ENCODE results near the gene ZNF37A. TPM values are rescaled to one million over a fixed set of nuclear protein-coding genes. Genes with fewer than 3 reads are reported as not detected.

The ZNF37A gene
- total RNA-seq, 1 experiment from 2014 or later, result 18.5 TPM

DNA sequence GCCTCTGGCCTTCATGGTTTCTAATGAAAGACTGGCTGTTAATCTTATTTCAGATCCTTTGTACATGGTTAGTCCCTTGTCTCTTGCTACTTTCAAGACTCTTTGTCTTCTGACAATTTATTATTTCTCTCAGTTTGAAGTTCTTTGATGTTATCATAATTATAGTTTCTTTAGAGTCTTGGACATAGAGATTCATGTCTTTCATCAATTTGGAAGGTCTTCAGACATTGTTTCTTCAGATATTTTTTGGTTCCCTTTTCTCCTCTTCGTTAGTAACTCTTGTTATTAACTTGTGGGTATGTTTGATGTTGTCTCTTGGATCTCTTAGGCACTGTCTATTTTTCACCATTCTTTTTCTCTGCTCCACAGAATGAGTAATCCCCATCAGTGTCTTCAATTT is 8.7 kb downstream of the ZNF37A start:
- H3K9me2 ChIP-seq (ENCODE audit: insufficient read depth), result no peaks in the 10 kb centered on the region
- POLR2A ChIA-PET, result no interaction called here
- intact Hi-C loops (cut with micrococcal nuclease), result no loop called here
- no peak for ATAC-seq
- H3K4me2 ChIP-seq (ENCODE audit: low read length), result no peak overlapping the region
- CTCF ChIA-PET, result no interaction called here
- H4K20me1 ChIP-seq (ENCODE audit: insufficient read depth), result no peaks in the 10 kb centered on the region
- H3K9ac ChIP-seq (ENCODE audit: low read length), result no peak overlapping the region
- H3K27me3 ChIP-seq (ENCODE audit: insufficient read depth, low read length), result no peaks in the 10 kb centered on the region
- peaks cover 38% of the 10 kb centered on the region for H3K79me2 ChIP-seq (ENCODE audit: insufficient read depth, low read length)
- TF ChIP-seq YY1 (IDR thresholded peaks at IDR 0.05; ENCODE audit: extremely low read depth, insufficient replicate concordance, low read depth, low read length), result no peak
- no peak for TF ChIP-seq POLR2AphosphoS5 (IDR thresholded peaks at IDR 0.05; ENCODE audit: low read depth, low read length)
- no peak for TF ChIP-seq ELF1 (IDR thresholded peaks at IDR 0.05; ENCODE audit: borderline replicate concordance, low read depth)
- no peak for TF ChIP-seq SIN3A (IDR thresholded peaks at IDR 0.05; ENCODE audit: low read depth)
- no peak for TF ChIP-seq ZFX (IDR thresholded peaks at IDR 0.05)
- TF ChIP-seq JUND (IDR thresholded peaks at IDR 0.05), result no peak
- TF ChIP-seq, protein P1, sequence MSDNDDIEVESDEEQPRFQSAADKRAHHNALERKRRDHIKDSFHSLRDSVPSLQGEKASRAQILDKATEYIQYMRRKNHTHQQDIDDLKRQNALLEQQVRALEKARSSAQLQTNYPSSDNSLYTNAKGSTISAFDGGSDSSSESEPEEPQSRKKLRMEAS (IDR thresholded peaks at IDR 0.05), result no peak
- no peak for TF ChIP-seq RAD21 (IDR thresholded peaks at IDR 0.05; ENCODE audit: low read depth)
- no peak for TF ChIP-seq EZH2phosphoT487 (IDR thresholded peaks at IDR 0.05; ENCODE audit: borderline replicate concordance)
- no peak for TF ChIP-seq SP1 (IDR thresholded peaks at IDR 0.05; ENCODE audit: low read depth)
- TF ChIP-seq EGR1 (IDR thresholded peaks at IDR 0.05; ENCODE audit: low read depth), result no peak
- TF ChIP-seq, protein P2, sequence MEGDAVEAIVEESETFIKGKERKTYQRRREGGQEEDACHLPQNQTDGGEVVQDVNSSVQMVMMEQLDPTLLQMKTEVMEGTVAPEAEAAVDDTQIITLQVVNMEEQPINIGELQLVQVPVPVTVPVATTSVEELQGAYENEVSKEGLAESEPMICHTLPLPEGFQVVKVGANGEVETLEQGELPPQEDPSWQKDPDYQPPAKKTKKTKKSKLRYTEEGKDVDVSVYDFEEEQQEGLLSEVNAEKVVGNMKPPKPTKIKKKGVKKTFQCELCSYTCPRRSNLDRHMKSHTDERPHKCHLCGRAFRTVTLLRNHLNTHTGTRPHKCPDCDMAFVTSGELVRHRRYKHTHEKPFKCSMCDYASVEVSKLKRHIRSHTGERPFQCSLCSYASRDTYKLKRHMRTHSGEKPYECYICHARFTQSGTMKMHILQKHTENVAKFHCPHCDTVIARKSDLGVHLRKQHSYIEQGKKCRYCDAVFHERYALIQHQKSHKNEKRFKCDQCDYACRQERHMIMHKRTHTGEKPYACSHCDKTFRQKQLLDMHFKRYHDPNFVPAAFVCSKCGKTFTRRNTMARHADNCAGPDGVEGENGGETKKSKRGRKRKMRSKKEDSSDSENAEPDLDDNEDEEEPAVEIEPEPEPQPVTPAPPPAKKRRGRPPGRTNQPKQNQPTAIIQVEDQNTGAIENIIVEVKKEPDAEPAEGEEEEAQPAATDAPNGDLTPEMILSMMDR (IDR thresholded peaks at IDR 0.05 in 2 of 3, conservative IDR thresholded peaks at IDR 0.05 in 1 of 3; ENCODE audit: borderline replicate concordance in 1 of 3, insufficient read depth in 1 of 3, low read depth in 2 of 3, low read length in 2 of 3), result no peak
- TF ChIP-seq TCF7L2 (IDR thresholded peaks at IDR 0.05; ENCODE audit: borderline replicate concordance, extremely low read depth, insufficient read depth, insufficient read length), result no peak
- no peak for TF ChIP-seq EZH2 (IDR thresholded peaks at IDR 0.05)
- TF ChIP-seq FOSL1 (IDR thresholded peaks at IDR 0.05; ENCODE audit: low read depth), result no peak
- TF ChIP-seq SRF (IDR thresholded peaks at IDR 0.05; ENCODE audit: low read depth), result no peak
- TF ChIP-seq, protein P3, sequence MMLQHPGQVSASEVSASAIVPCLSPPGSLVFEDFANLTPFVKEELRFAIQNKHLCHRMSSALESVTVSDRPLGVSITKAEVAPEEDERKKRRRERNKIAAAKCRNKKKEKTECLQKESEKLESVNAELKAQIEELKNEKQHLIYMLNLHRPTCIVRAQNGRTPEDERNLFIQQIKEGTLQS (IDR thresholded peaks at IDR 0.05), result no peak
- RAD21 ChIA-PET (ENCODE audit: low non-redundant PET in 1 of 2, low total read pairs in 2 of 2, uncharacterized antibody in 2 of 2, unreplicated experiment in 2 of 2), result no interaction called here
- H3K4me1 ChIP-seq (ENCODE audit: control insufficient read depth in 1 of 2, insufficient read depth in 2 of 2, low read length in 2 of 2), result no peaks in the 10 kb centered on the region
- H3K9me3 ChIP-seq (ENCODE audit: control insufficient read depth in 1 of 2, insufficient read depth in 1 of 2, low read depth in 1 of 2, low read length in 2 of 2), result peaks cover 14 to 15% of the 10 kb centered on the region in 2 experiments; a peak in 3 of 4 replicates
- no peak overlapping the region for H3K4me3 ChIP-seq (replicated peaks in 1 of 2; ENCODE audit: low read depth in 1 of 2, low read length in 2 of 2)
- peaks cover 2 to 71% of the 10 kb centered on the region in 2 experiments; a peak in 3 of 4 replicates for H3K36me3 ChIP-seq (ENCODE audit: control insufficient read depth in 1 of 2, insufficient read depth in 2 of 2, low read length in 2 of 2)
- no peak overlapping the region for H3K27ac ChIP-seq (ENCODE audit: low read depth, low read length)
- no peak for DNase-seq (ENCODE audit: low read depth, low spot score)
- no peak overlapping the region for H2AFZ ChIP-seq (ENCODE audit: low read depth, low read length, poor library complexity, severe bottlenecking)
- no TSS peak for BruUV-seq (replicated peaks)
